ENCODE data around the gene SLTM.

The SLTM gene

GRCh38 chr15:58933281-58934113 is at the start of gene SLTM (continued):
- TF ChIP-seq ZBTB26 (tag by site-specific recombination; optimal IDR thresholded peaks at IDR 0.05) (peak; percentile 89), KLF7 (tag by site-specific recombination; IDR thresholded peaks at IDR 0.05; ENCODE audit: borderline replicate concordance) (peak; percentile 41; the same call in 1 of the 2 replicates), ZNF629 (tag by site-specific recombination; IDR thresholded peaks at IDR 0.05) (no peak), HOXC10 (CRISPR knock-in tag; IDR thresholded peaks at IDR 0.05) (no peak), ZFHX2 (tag by site-specific recombination; conservative IDR thresholded peaks at IDR 0.05) (peak; percentile 60), ZXDB (tag by site-specific recombination; IDR thresholded peaks at IDR 0.05) (peak; percentile 46), ZBTB48 (tag by site-specific recombination; IDR thresholded peaks at IDR 0.05) (no peak), ZNF548 (tag by site-specific recombination; IDR thresholded peaks at IDR 0.05) (no peak), ZNF280C (tag by site-specific recombination; IDR thresholded peaks at IDR 0.05) (no peak), ZNF707 (tag by site-specific recombination; IDR thresholded peaks at IDR 0.05) (no peak), CTCF (tag by site-specific recombination; IDR thresholded peaks at IDR 0.05) (no peak), ZNF692 (tag by site-specific recombination; IDR thresholded peaks at IDR 0.05) (peak; percentile 35), ZNF175 (tag by site-specific recombination; IDR thresholded peaks at IDR 0.05) (no peak), ZNF585B (tag by site-specific recombination; IDR thresholded peaks at IDR 0.05) (no peak), ZNF610 (tag by site-specific recombination; IDR thresholded peaks at IDR 0.05; ENCODE audit: borderline replicate concordance) (peak; percentile 39; the same call in 1 of the 2 replicates), PRDM10 (tag by site-specific recombination; IDR thresholded peaks at IDR 0.05) (no peak), FEZF1 (tag by site-specific recombination; IDR thresholded peaks at IDR 0.05) (peak; percentile 34; the same call in 1 of the 2 replicates), SETDB1 (IDR thresholded peaks at IDR 0.05; ENCODE audit: insufficient read length, low read length) (no peak), ZNF555 (tag by site-specific recombination; conservative IDR thresholded peaks at IDR 0.05) (no peak), ZNF747 (tag by site-specific recombination; IDR thresholded peaks at IDR 0.05) (no peak), ZNF280D (tag by site-specific recombination; IDR thresholded peaks at IDR 0.05) (no peak), SCRT1 (tag by site-specific recombination; IDR thresholded peaks at IDR 0.05; ENCODE audit: borderline replicate concordance) (no peak), HIC1 (tag by site-specific recombination; IDR thresholded peaks at IDR 0.05) (no peak)

Data from HEK293 (cell line).